Measurements from ENCODE around the gene SLIT3.

SLIT3 gene

GRCh38 chr5:168992687-168993086 lies 308.3 kb downstream of the SLIT3 start:
- DNase-seq (ENCODE audit: low read depth in 2 of 2), result no peak

- no peak for DNase-seq (ENCODE audit: low read depth in 2 of 2)
Observed at GRCh38 chr5:168992016-168992415, 308.9 kb downstream of the SLIT3 start.

DNA sequence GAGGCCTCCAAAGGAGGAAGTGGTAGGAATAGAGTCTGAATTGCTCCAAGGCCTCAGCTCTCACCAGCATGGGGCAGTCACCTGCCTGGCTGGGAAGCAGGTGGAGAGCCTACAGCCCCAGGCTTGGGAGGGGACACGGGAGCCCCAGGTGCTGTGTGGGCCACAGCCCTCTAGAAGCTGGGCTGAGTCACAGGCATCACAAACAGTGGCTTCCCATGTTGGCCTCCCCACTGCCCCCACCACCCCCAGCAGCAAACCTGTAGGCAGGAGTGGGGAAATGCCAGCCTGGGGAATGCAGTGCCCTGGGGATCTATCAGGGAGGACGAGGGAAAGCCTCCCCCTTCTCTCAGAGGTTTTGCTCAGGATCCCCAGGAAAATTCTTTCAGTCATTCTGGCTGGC lies 309.6 kb downstream of the SLIT3 start:
- DNase-seq (ENCODE audit: low read depth in 2 of 2), result no peak

- DNase-seq (ENCODE audit: low read depth in 2 of 2), result no peak
Observed at GRCh38 chr5:168990679-168991078, 310.3 kb downstream of the SLIT3 start.

DNA sequence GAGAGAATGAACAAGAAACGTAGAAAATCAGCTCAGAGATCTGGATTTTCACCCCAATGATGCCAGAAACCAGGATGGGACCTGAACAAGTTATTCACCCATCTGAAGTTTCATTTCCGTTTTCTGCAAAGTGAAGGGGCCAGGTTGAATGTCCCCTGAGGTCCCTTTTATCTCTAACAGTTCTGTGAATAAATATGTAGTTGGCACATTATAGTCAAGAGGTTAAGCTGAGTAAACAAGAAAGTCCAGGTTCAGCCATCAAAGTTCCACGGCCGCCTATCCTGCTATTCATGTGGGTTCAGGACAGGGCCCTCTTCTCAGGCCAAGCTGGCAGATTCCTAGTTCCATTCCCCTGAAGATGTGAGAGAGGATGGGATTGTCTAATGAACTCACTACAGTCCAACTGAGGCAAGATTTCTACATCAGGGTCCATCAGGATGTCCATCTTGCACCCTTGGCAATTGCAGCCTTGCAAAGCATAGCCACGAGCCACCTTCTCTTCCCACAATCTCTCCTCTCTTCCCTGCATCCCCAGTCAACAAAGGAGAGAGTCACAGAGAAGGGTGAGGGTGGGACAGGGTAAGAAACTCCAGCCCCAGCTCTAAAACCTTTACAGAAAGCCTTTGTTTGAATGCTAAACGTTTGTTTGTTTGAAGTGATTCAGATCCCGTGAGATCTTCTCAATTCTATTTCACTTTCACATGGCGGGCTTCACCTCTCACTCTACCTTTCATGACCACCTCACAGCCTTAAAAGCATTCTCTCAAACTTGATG lies 311.0 kb downstream of the SLIT3 start:
- no peak for DNase-seq (ENCODE audit: low read depth in 2 of 2)

- no peak for DNase-seq (ENCODE audit: low read depth in 2 of 2)
Observed at GRCh38 chr5:168988699-168989098, 312.2 kb downstream of the SLIT3 start.

DNA sequence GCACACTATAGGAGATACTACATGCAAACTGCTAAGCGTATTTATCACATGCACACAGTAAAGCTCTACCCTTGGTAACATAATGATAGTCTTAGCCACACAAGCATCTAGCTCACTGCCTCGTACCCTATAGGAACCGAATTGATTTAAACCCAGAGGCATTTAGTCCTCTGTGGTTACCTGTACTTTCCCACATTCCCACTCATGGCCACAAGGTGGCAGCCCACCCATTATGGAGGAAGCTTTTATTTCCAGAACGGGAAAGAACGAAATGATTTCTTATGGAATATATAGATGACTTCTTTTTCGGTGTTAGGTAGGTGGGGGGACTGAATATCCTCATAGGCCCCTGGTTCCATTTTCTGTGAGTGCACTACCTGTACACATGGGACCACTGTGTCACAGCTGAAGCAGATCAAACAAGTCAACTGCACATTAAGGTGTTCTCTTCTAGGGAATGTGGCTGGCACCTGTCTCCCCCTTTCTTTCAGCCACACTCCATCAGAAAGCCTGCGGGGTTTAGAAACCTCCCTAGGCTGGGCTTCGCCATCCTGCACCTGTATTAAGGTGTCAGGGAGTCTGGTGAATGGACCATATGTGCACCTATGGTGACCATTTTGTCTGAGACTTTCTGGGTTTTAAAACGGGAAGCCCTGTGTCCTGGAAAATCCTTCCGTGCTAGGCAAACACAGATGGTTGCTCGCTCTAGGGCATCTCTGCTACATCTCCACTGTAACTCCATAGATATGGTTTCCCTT lies 313.2 kb downstream of the SLIT3 start:
- peak; percentile 18 to 70 for DNase-seq (ENCODE audit: low read depth in 2 of 2)

DNA sequence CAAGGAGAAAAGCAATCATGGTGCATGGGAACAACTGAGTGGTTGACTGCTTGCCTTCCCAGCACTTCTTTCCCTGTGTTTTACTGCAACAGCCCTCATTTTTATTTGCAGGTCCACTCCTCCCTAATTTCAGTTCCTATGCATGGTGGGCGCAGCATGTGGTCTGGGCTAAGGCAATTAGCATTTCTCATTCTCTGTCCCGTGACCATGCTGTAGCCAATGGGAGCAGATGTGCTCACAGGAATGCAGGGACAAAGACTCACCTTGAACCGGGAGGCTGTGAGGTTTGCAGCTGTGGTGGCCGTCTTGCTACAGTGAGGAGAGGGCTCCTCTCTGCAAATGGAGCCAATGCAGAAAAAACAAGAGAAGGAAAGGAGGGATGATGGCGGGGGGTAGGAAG lies 315.5 kb downstream of the SLIT3 start:
- DNase-seq (ENCODE audit: low read depth in 2 of 2), result no peak

GRCh38 chr5:168984135-168984675 lies 316.7 kb downstream of the SLIT3 start:
- no peak for DNase-seq (ENCODE audit: low read depth in 2 of 2)

GRCh38 chr5:168979135-168979534 lies 321.8 kb downstream of the SLIT3 start:
- no peak for DNase-seq (ENCODE audit: low read depth in 2 of 2)

GRCh38 chr5:168978500-168978899 lies 322.4 kb downstream of the SLIT3 start:
- no peak for DNase-seq (ENCODE audit: low read depth in 2 of 2)

- DNase-seq (ENCODE audit: low read depth in 2 of 2), result no peak
Observed at GRCh38 chr5:168978015-168978414, 322.9 kb downstream of the SLIT3 start.

GRCh38 chr5:168976311-168976970 lies 324.5 kb downstream of the SLIT3 start:
- DNase-seq (ENCODE audit: low read depth in 2 of 2), result no peak

GRCh38 chr5:168975331-168975730 lies 325.6 kb downstream of the SLIT3 start:
- DNase-seq (ENCODE audit: low read depth in 2 of 2), result no peak

DNA sequence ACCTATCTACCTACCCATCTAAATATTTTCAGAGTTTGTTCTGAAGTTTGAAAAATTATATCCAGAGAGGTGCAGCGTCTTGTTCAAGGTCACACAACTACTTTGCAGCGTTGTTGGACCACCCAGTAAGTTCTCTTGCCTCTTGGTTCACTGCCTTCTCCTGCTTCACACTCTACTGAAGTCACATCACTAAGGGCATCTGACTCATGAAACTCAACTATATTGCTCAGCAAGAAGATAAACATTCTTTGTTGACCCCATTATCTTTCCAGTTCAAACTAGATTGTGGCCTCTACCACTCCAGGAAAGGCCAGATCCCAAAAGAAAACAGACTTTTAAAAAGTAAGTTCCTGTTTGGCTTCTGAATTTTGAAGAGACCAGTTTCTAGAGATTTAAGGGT lies 326.9 kb downstream of the SLIT3 start:
- DNase-seq (ENCODE audit: low read depth in 2 of 2), result no peak

- no peak for DNase-seq (ENCODE audit: low read depth in 2 of 2)
Observed at GRCh38 chr5:168972731-168973130, 328.2 kb downstream of the SLIT3 start.

DNA sequence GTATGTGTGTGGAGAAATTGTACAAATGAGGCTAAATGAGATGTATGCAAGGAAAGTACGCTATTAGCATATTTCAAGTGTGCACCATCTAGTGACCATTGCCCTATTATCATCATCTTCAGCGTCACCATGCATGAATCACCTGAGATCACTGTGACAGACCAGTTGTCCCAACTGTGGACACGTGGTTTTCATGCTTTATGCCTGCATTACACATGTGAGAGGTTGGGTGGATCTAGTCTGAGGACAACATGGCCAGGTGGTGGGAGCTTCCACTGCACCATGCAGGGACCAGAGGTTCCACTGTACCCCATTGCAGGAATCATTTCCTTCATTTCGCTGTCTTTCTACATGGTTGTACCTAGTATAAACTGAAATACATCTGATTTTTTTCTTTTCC lies 329.8 kb downstream of the SLIT3 start:
- DNase-seq (ENCODE audit: low read depth in 2 of 2), result no peak

DNA sequence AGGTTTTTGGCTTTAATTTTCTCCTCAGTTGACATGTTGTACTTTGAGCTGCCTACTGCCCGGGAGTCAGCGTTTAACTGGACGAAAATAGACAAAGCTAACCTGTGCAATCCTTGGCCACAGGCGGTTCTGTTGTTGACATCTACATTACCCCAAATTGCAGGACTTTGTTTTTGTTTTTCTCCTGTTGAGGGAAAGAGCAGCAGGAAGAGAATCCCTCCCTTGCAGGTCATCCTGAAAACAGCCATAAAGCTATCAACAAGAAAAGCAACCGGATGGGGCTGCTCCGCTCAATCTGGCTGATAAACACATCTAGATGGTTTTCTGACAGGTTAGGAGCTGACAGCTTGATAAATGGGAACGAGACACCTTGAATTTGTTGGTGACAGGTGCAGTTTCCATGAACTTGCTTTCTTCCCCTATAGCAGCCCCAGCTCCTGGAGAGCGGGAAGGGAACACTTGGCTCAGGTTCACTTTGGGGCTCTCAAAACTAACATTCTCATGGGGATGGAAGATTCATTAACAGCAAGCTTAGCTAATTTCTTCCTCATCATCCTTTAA lies 331.5 kb downstream of the SLIT3 start:
- DNase-seq (ENCODE audit: low read depth in 2 of 2), result no peak

DNA sequence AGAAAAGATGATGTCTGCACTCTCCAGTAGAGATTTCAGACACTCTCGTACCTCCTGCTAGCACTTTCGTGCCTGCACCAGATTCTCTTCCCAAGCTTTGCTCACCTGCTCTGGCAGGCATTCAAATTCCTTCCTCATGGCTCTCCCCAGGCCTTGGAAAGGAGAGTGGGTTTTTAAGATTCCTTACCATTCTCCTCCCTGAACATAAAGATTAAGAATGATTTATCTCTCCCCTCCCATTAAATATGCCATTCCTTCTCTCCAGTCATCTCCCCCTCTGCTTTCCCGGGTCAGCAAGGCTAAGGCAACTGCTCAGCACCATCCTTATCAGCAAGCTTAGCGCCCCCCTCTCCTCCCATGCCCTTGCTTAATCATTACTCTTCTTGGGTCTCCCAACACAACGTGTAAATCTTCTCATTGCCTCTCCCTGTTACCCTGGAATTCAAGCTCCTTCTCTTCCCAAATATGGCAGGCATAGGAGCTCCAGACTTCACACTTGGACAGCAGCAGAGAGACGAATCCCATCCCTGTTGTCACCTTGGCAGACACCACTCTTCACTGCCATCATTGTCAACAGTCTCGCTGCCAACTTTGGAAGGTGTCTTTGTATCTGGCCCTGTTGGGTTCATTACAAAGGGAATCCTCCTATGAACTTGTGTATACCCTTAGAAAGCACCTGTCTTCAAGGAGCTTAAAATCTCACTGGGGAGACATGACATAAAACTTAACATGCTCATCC lies 332.9 kb downstream of the SLIT3 start:
- no peak for DNase-seq (ENCODE audit: low read depth in 2 of 2)

DNA sequence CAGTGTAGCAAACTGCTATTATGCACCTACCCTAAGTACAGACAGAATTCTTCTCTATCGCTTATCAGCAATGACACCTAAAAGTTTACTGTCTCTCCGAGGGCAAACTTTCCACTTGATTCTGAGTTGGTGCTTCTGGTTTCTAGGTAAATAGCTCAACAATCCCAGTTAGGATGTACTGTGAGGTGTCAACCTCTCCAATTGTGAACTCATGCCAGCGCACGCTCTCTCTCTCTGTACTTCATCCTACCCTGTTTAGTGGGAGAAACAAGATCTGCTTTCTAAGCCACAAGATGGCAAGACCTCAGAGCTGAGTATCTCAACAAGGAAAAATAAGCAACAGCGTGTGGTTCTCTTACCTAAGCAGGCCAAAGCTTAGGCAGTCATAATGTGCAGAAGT lies 335.3 kb downstream of the SLIT3 start:
- no peak for DNase-seq (ENCODE audit: low read depth in 2 of 2)

DNA sequence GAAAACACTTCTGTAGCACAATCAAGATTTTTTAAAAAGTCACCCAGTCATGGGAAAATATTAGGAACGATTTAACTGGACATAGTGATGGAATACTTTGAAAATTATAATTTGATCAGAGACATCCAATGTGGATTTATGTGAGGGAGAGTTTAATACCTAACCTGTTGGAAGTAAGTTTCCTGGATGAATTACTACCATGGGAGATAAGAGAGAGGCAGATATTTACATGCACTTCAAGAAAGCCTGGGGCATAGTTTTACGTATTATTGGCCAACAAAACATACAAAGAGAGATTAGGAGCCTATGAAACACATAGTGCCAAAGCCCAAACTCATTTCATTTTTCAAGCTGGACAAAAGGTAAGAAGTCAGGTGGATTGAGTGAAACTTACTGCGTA lies 336.8 kb downstream of the SLIT3 start:
- DNase-seq (ENCODE audit: low read depth in 2 of 2), result no peak

All from stimulated activated CD4-positive, alpha-beta T cell treated with anti-CD3 and anti-CD28 coated beads, Interleukin-12 subunit alpha, Interleukin-12 subunit beta, amount 100 ng/mL, for 24 hours (primary cell).